A673 (cell line): ENCODE measurements around the gene QRFP.

Experiments used
- CTCF ChIP-seq: fragments of 300-800, 200-600 bp; sonication (generic); conservative IDR thresholded peaks from 2 replicates; pipeline ENCODE4 v1.5.1; 2017; ENCODE audit warnings: low read depth, mild to moderate bottlenecking, antibody characterized with exemption, low read length, moderate library complexity, mixed read lengths
- EZH2 ChIP-seq: fragments of 200-600 bp; sonication (generic); IDR thresholded peaks from 2 replicates; pipeline ENCODE4 v1.6.1; 2017; ENCODE audit warnings: borderline replicate concordance, low read depth, mild to moderate bottlenecking, mixed read lengths, antibody characterized with exemption, low read length; ENCODE audit not compliant: poor library complexity, severe bottlenecking

GRCh38 chr9:130944510-130945058 is 48.0 kb upstream of the QRFP start:
- TF ChIP-seq CTCF (no peak), EZH2 (no peak)
